NCI-H2196 (cell line): ENCODE data around the gene PRTN3.
"Not testable (repeated sequence)": the region's sequence is repeated elsewhere in the genome, so short reads cannot be mapped to it uniquely, and the experiment has no call there.

Experiments used
- DNase-seq: peaks from one replicate; lab custom pipeline; 2025; ENCODE audit not compliant: unreplicated experiment; lab: John Stamatoyannopoulos, UW

The PRTN3 gene

DNA sequence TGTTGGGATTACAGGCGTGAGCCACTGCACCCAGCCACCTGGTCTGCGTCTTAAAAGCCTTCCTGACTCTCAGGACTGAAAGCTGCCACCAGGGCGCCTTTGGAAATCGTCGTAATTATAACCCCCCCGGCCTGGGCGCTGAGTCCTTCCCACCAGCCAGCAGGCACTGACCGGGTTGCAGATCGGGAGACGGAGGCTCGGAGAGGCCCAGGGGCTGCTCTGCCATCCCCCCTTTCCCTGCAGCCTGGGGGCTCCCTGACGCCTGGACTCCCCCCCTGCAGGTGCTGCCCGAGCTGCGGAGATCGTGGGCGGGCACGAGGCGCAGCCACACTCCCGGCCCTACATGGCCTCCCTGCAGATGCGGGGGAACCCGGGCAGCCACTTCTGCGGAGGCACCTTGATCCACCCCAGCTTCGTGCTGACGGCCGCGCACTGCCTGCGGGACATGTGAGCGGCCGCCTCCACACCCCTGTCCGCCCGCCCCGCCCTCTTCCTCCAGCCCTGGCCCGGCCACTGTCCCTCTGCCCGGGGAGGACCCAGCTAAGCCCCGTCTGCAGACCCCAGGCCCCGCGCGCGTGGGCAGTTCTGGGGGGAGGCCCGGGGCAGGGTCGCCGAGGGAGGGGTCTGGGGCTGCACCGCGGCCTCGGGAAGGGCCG lies 2.5 kb downstream of the PRTN3 start:
- peak; percentile 29 for DNase-seq

DNA sequence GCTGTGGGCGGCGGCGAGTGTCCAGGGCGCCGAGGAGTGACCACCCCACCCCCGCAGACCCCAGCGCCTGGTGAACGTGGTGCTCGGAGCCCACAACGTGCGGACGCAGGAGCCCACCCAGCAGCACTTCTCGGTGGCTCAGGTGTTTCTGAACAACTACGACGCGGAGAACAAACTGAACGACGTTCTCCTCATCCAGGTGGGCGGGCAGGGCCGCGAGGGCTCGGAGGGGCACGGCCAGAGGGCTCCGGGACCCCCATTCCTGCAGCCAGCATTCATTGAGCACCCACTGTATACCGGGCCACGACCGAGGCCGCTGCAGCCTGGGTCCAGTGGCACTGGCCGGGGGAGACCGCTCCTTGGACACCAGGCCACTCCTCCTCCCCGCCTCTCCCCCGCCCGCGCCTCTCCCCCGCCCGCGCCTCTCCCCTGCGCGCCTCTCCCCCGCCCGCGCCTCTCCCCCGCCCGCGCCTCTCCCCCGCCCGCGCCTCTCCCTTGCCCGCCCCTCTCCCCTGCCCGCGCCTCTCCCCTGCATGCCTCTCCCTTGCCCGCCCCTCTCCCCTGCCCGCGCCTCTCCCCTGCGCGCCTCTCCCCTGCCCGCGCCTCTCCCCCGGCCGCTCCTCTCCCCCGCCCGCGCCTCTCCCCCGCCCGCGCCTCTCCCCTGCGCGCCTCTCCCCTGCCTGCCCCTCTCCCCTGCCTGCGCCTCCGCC lies 3.2 kb downstream of the PRTN3 start:
- no peak for DNase-seq

DNA sequence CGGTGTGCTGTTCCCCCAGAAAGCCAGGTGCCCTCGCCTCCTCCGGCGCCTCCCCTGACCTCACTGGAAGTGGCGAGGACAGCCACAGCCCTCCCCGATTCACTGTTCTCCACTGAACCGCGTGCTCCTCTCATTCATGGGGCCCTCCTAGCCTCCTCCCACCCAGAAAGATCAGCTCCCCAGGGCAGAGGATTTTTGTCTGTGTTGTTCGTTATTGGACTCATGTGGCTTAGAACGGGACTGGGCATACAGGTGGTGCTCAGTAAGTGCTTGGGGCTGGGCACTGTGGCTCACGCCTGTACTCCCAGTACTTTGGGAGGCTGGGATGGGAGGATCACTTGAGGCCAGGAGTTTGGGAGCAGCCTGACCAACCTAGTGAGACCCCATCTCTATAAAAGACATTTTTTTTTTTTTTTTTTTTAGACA lies 3.8 kb downstream of the PRTN3 start:
- peak; percentile 28 for DNase-seq

DNA sequence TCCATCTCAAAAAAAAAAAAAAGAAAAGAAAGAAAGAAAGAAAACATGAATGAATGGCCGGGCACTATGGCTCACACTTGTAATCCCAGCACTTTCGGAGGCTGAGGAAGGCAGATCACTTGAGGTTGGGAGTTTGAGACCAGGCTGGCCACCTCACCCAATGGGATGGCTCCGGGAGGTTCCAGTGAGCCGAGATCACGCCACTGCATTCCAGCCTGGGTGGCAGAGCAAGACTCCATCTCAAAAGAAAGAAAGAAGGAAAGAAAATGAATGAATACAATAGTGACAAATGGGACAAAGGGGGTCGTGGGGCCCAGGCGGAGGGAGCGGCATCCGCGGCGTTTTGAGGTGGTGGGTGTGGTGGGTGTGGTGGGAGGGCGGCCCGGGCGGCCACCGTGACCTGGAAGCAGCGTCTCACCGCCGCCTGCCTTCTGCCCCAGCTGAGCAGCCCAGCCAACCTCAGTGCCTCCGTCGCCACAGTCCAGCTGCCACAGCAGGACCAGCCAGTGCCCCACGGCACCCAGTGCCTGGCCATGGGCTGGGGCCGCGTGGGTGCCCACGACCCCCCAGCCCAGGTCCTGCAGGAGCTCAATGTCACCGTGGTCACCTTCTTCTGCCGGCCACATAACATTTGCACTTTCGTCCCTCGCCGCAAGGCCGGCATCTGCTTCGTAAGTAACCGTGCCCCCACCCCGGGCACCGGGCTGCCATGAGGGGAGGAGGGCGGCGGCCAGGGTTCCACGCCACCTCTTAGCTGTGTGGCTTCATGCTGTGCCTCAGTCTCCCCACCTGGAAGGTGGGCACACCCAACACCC lies 5.1 kb downstream of the PRTN3 start:
- DNase-seq, result no peak

DNA sequence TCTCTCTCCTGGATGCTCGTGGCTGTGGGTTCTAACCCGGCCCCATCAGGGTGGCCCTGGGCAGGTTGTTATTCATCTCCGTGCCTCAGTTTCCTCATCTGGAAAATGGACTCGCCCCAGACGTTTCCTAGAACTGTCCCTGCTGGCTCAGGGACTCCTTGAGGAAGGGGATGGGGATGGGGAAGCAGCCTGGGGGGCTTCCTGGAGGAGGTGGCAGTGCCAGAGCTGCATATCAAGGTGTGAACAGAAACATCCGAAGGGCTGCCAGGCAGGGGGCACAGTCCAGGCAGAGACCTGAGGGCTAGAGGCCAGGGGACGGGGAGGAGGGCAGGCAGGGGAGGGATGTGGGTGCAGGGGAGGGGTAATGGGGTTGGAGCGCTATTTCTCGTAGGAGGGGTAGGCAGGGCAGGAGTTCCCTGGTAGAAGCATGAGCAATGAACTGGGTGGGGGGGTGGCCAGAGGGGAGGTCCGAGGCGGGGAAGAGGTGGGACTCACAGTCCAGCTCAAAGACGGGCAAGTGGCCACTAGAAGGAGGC lies 7.7 kb downstream of the PRTN3 start:
- no peak for DNase-seq

DNA sequence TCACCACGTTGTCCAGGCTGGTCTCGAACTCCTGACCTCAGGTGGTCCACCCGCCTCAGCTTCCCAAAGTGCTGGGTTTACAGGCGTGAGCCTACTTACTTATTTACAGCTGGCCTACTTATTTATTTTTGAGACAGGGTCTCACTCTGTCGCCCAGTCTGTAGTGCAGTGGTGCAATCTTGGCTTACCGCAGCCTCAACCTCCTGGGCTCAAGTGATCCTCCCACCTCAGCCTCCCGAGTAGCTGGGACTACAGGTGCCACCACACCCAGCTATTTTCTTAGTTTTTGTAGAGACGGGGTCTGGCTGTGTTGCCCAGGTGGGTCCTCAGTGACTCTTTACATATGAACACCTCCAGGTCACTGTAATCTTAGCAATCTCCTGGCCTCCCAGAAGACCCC lies 8.4 kb downstream of the PRTN3 start:
- DNase-seq, result not testable (repeated sequence)

DNA sequence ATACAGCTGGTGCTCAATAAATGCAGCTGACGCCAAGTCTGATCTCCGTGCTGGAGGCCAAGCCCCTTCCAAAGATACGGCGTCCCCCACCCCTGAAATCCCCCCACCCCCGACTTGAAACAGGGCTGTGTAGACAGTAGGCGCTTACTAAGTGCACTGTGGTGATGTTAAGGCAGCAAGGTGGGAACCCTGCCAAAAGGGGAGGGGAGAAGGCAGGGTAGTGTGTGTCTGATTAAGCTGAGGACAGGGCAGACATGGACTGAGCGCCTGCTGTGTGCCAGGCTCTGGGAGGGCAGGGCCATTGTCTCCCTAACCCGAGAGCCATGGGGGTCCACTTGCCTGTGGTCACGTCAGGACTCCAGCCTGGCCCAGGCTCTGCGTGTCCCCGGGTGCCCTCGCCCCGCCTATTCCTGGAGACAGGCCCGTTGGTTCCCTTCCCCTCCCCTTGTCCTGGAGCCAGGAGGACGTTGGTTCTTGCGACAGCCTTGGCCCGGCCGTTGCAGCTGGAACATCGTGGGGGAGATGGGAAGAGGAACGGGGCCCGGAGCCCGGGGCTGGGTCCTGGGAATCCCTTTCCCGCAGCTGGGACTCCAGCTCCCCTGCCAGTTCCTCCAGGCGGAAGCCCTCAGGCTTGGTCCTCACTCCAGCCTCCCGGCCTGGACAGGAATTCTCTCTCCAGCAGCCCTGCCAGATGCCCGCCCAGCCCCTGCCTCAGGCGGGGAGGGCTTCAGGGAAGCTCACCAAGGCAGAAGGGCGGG lies 9.6 kb downstream of the PRTN3 start:
- peak; percentile 90 for DNase-seq

DNA sequence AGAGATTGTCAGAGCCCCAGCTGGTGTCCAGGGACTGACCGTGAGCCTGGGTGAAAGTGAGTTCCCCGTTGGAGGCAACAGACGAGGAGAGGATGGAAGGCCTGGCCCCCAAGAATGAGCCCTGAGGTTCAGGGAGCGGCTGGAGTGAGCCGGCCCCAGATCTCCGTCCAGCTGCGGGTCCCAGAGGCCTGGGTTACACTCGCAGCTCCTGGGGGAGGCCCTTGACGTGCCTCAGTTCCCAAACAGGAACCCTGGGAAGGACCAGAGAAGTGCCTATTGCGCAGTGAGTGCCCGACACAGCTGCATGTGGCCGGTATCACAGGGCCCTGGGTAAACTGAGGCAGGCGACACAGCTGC lies 10.2 kb downstream of the PRTN3 start:
- DNase-seq, result no peak

DNA sequence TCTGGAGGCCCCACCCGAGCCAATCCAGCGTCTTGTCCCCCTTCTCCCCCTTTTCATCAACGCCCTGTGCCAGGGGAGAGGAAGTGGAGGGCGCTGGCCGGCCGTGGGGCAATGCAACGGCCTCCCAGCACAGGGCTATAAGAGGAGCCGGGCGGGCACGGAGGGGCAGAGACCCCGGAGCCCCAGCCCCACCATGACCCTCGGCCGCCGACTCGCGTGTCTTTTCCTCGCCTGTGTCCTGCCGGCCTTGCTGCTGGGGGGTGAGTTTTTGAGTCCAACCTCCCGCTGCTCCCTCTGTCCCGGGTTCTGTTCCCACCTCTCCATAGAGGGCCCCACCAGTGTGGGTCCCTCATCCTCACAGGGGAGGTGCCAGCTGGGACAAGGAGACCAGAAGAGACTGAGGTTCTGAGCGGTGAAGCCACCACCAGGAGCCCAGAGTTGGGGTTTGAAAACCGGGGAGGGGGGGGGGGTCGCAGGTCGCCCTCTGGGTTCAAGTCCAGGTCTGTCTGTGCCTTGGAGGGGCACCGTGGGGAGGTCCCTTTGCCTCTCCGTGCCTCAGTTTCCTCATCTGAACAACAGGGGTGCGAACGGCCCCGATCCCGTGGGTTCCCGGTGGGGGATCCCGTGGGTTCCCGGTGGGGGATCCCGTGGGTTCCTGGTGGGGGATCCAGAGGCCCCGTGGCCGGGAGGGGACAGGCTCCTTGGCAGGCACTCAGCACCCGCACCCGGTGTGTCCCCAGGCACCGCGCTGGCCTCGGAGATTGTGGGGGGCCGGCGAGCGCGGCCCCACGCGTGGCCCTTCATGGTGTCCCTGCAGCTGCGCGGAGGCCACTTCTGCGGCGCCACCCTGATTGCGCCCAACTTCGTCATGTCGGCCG lies 11.6 kb downstream of the PRTN3 start, which contains the start of gene ELANE:
Gene ELANE (plus strand): TSS at position 168 of the 878 bp plus-strand sequence. CDS start 26 bp downstream, at position 194.
- DNase-seq, result no peak

DNA sequence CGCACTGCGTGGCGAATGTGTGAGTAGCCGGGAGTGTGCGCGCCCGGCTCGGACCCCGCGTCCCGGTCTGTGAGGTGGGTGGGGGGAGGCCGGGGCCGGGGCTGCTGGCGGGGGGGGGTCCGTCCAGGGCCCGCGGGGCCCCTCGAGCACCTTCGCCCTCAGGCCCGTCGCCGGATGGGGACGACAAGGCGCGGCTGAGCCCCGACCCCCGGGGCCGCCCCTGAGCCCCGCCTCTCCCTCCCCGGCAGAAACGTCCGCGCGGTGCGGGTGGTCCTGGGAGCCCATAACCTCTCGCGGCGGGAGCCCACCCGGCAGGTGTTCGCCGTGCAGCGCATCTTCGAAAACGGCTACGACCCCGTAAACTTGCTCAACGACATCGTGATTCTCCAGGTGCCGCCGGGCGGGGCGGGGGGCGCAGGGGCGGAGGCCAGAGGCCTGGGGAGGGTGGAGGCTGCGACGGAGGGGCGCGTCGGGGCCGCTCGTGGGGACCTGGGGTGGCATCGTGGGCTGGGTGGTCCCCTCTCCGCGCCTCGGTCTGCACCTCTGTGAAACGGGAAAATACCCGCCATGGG lies 12.3 kb downstream of the PRTN3 start:
- no peak for DNase-seq

DNA sequence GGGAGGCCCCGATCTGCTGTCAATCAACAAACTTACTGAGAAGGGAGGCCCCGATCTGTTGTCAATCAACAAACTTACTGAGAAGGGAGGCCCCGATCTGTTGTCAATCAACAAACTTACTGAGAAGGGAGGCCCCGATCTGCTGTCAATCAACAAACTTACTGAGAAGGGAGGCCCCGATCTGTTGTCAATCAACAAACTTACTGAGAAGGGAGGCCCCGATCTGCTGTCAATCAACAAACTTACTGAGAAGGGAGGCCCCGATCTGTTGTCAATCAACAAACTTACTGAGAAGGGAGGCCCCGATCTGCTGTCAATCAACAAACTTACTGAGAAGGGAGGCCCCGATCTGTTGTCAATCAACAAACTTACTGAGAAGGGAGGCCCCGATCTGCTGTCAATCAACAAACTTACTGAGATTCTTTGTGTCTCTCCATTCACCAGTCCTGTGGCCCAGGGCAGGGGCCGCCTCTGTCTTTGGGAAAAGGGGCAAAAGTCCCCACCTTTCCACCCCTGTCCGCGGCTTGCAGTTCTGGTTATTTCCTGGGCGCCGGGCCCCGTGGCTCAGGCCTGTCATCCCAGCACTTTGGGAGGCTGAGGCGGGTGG lies 12.9 kb downstream of the PRTN3 start:
- DNase-seq, result not testable (repeated sequence)

DNA sequence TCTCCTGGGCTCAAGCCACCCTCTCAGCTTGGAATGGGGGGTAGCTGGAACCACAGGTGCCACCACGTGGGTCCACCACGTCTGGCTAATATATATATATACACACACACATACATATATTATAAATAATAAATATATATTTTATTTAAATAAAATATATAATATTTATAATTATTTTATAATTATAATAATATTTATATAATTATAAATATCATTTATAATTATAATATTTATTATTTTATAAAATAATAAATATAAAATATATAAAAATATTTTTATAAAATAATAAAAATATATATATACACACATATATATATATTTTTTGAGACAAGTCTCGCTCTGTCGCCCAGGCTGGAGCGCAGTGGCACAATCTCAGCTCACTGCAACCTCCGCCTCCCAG lies 13.8 kb downstream of the PRTN3 start:
- no peak for DNase-seq

DNA sequence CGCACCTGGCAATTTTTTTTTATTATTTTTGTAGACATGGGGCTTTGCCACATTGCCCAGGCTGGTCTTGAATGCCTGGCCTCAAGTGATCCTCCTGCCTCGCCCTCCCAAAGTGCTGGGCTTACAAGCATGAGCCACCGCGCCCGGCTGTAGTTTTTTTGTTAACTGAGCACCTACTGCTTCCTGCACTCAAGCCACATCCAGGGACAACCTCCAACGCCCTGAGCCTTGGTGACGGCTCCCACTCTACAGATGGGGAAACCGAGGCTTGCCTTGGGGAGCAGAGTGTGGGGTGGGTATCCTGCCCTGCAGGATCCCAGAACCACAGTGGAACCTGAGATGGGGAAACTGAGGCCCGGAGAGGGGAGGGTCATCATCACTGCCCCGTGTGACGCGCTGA lies 14.3 kb downstream of the PRTN3 start:
- no peak for DNase-seq

DNA sequence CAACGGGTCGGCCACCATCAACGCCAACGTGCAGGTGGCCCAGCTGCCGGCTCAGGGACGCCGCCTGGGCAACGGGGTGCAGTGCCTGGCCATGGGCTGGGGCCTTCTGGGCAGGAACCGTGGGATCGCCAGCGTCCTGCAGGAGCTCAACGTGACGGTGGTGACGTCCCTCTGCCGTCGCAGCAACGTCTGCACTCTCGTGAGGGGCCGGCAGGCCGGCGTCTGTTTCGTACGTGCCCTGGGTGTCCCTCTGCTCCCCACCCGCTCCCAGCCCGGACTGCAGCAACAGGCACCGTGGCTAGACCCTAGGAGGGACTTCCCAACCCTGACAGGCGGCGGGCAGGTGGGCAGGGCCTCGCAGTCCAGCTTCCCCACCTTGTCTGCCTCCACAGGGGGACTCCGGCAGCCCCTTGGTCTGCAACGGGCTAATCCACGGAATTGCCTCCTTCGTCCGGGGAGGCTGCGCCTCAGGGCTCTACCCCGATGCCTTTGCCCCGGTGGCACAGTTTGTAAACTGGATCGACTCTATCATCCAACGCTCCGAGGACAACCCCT lies 14.8 kb downstream of the PRTN3 start:
- DNase-seq, result no peak

DNA sequence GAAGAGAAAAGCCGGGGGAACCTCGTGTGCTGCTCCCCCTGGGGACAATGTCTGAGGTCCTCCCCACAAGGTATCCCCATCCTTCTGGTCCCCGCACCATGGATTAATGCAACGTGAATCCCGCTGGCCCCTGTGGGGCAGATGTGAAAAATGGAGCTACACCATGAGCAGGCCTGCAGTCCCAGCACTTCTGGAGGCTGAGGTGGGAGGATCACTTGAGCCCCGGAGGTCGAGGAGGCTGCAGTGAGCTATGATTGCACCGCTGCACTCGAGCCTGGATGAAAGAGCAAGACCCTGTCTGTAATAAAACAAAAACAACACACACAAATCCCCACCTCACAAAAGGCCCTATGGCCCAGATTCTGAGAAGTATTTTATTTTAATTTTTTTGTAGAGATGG lies 17.5 kb downstream of the PRTN3 start:
- no peak for DNase-seq

DNA sequence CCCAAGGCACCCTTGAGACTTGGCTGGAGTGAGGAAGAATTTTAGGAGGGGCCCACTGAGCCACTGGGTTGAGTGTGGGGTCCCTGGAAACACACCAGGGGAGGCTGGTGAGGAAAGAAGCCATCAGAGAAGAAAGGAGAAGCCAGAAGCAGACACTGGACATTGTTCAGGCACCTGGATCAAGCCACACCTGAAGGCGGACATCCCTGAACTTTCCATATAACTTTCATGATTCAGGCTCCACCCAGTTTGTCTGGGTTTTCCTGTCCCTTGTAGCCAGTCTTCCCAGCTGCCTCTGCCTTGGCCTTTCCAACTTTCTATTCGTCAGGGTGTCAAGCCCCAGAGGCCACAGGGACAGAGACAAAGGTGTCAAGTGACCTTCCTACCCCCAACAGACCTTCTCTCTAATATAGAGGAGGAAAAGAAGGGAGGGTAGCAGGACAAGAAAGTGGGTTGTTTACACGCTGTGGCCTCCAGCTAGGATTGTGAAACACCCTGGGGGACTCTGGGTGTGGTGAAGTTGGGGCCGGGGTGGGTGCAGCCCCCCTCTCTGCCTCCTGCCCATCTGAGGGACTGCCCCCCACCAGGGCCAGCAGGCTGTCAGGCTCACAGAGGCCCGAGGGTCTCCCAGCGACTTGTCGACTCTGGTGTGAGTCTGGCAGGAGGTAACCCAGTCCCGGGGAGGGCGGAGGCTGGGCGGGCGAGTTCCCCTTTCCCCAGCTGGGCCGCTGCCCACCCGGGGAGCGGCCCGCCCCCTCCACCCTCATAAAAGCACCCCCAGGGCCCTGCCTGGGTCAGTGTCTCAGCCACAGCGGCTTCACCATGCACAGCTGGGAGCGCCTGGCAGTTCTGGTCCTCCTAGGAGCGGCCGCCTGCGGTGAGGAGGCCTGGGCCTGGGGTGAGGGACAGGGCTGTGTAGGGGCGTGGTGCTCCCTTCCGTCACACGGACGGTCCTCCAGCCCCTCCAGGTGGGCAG lies 18.4 kb downstream of the PRTN3 start, which contains the start of gene CFD:
Gene CFD (plus strand): TSS at position 797 of the 976 bp plus-strand sequence. CDS start 26 bp downstream, at position 823.
- DNase-seq, result no peak

DNA sequence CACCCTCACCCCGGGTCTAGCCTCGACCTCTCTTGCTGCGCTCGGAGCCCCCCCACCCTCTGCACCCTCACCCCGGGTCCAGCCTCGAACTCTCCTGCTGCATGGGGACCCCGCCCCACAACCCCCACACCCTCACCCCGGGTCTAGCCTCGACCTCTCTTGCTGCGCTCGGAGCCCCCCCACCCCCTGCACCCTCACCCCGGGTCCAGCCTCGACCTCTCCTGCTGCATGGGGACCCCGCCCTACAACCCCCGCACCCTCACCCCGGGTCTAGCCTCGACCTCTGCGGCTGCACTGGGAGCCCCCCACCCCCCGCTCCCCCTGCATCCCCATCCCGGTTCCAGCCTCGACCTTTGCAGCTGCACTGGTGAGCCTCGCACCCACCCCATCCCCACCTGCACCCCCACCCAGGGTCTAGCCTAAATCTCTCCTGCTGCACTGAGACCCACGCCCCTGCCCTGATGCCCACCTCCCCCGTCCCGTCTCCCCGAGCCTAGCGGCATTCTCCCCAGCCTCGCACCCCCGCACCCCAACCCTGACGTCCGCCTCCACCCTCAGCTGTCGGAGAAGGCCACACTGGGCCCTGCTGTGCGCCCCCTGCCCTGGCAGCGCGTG lies 20.4 kb downstream of the PRTN3 start:
- DNase-seq, result no peak
